Measurements from ENCODE around the gene DNASE1. TPM values are rescaled to one million over a fixed set of nuclear protein-coding genes. Genes with fewer than 3 reads are reported as not detected.

Gene DNASE1
- total RNA-seq, 1 experiment from 2014 or later, result 13.9 TPM

DNA sequence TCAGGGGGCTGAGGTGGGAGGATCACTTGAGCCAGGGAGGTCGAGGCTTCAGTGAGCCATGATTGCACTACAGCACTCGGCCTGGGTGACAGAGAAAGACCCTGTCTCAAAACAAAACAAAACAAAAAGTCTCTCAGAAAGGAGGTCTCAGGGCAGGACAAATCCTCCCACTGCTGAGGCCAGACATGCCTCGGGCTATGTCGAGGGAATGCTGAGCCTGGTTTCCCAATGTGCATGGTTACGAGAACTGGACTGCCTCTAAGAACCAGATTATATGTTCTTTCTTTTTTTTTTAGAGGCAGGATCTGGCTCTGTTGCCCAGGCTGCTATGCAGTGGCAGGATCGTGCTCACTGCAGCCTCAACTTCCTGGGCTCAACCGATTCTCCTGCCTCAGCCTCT, 35.2 kb downstream of the DNASE1 start:
- Mint-ChIP-seq H3K27me3 (ENCODE audit: low read depth) (no peaks in the 10 kb centered on the region), H3K4me1 (peaks cover 4% of the 10 kb centered on the region), H3K27ac (no peak overlapping the region), H3K4me3 (no peak overlapping the region), H3K9me3 (no peaks in the 10 kb centered on the region), H3K36me3 (peaks cover 40% of the 10 kb centered on the region)
- DNase-seq (ENCODE audit: low spot score) (no peak), ATAC-seq (no peak)
- TF ChIP-seq PRDM15 (CRISPR knock-in tag; IDR thresholded peaks at IDR 0.05), result no peak
- TF ChIP-seq IRF2 (CRISPR knock-in tag; IDR thresholded peaks at IDR 0.05; ENCODE audit: borderline replicate concordance, low read depth), result no peak
- TF ChIP-seq, protein P1, sequence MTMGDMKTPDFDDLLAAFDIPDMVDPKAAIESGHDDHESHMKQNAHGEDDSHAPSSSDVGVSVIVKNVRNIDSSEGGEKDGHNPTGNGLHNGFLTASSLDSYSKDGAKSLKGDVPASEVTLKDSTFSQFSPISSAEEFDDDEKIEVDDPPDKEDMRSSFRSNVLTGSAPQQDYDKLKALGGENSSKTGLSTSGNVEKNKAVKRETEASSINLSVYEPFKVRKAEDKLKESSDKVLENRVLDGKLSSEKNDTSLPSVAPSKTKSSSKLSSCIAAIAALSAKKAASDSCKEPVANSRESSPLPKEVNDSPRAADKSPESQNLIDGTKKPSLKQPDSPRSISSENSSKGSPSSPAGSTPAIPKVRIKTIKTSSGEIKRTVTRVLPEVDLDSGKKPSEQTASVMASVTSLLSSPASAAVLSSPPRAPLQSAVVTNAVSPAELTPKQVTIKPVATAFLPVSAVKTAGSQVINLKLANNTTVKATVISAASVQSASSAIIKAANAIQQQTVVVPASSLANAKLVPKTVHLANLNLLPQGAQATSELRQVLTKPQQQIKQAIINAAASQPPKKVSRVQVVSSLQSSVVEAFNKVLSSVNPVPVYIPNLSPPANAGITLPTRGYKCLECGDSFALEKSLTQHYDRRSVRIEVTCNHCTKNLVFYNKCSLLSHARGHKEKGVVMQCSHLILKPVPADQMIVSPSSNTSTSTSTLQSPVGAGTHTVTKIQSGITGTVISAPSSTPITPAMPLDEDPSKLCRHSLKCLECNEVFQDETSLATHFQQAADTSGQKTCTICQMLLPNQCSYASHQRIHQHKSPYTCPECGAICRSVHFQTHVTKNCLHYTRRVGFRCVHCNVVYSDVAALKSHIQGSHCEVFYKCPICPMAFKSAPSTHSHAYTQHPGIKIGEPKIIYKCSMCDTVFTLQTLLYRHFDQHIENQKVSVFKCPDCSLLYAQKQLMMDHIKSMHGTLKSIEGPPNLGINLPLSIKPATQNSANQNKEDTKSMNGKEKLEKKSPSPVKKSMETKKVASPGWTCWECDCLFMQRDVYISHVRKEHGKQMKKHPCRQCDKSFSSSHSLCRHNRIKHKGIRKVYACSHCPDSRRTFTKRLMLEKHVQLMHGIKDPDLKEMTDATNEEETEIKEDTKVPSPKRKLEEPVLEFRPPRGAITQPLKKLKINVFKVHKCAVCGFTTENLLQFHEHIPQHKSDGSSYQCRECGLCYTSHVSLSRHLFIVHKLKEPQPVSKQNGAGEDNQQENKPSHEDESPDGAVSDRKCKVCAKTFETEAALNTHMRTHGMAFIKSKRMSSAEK (CRISPR knock-in tag; IDR thresholded peaks at IDR 0.05; ENCODE audit: borderline replicate concordance), result no peak
- no peak for TF ChIP-seq FOXJ3 (CRISPR knock-in tag; IDR thresholded peaks at IDR 0.05; ENCODE audit: borderline replicate concordance)
- TF ChIP-seq NR2C2 (CRISPR knock-in tag; IDR thresholded peaks at IDR 0.05), result no peak
- POLR2A ChIA-PET, result no interaction called here
- CTCF ChIA-PET, result interaction anchor here (0.7 to 2.0 kb wide), 5 partner anchors 23 to 250 kb away, joined by 3 to 10 read pairs (median 4); no protein-coding TSS in a partner anchor

DNA sequence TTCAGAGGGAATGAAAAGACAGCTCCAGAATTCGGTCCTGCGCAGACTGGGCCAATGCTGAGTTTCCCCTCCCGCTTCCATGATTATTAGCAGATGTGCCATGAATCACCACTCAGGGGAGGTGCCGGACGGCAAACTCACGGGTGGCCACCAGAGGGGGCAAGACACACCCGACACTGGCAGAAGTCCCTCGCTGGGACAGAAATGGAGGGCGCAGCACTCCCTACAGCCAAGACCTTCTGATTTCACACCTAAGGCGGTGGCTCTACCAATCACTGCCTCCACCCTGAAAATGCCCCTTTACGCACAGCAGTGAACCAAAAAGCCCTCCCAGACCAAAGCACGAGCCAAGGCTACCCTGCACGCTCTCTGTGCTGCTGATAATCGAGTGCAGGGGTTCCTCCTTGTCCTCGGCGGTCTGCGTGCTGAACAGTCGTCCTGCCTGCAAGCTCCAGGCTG, 36.0 kb downstream of the DNASE1 start:
- H3K4me3 Mint-ChIP-seq, result no peak overlapping the region
- peak overlapping the region; percentile 86 for H3K27ac Mint-ChIP-seq
- peaks cover 35% of the 10 kb centered on the region for H3K36me3 Mint-ChIP-seq
- no peaks in the 10 kb centered on the region for H3K27me3 Mint-ChIP-seq (ENCODE audit: low read depth)
- DNase-seq (ENCODE audit: low spot score) (peak; percentile 90), ATAC-seq (peak; percentile 94)
- CTCF ChIA-PET, result interaction anchor here (0.8 to 2.0 kb wide), 17 partner anchors 8 to 563 kb away, joined by 3 to 10 read pairs (median 5); partner anchors contain the start of genes DNASE1 and TRAP1
- TF ChIP-seq CREB1 (CRISPR knock-in tag; IDR thresholded peaks at IDR 0.05) (no peak), PRRX2 (CRISPR knock-in tag; IDR thresholded peaks at IDR 0.05) (no peak), MAX (CRISPR knock-in tag; IDR thresholded peaks at IDR 0.05) (no peak), RORB (CRISPR knock-in tag; IDR thresholded peaks at IDR 0.05) (no peak), SP1 (CRISPR knock-in tag; conservative IDR thresholded peaks at IDR 0.05) (0 out of 2 replicates have a peak, but pooled peaks have one; percentile 24)
- TF ChIP-seq, protein P2, sequence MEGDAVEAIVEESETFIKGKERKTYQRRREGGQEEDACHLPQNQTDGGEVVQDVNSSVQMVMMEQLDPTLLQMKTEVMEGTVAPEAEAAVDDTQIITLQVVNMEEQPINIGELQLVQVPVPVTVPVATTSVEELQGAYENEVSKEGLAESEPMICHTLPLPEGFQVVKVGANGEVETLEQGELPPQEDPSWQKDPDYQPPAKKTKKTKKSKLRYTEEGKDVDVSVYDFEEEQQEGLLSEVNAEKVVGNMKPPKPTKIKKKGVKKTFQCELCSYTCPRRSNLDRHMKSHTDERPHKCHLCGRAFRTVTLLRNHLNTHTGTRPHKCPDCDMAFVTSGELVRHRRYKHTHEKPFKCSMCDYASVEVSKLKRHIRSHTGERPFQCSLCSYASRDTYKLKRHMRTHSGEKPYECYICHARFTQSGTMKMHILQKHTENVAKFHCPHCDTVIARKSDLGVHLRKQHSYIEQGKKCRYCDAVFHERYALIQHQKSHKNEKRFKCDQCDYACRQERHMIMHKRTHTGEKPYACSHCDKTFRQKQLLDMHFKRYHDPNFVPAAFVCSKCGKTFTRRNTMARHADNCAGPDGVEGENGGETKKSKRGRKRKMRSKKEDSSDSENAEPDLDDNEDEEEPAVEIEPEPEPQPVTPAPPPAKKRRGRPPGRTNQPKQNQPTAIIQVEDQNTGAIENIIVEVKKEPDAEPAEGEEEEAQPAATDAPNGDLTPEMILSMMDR (IDR thresholded peaks at IDR 0.05), result peak; percentile 77
- H3K9me3 Mint-ChIP-seq, result no peaks in the 10 kb centered on the region
- POLR2A ChIA-PET, result no interaction called here
- H3K4me1 Mint-ChIP-seq, result peaks cover 4% of the 10 kb centered on the region

All from WTC11 (cell line).